PC-9 (cell line): ENCODE results near the gene MEF2C.

Experiments
- CTCF ChIP-seq: fragments of 200-600 bp; sonication (generic); conservative IDR thresholded peaks from 2 replicates; pipeline ENCODE4 v1.6.1; 2017; ENCODE audit warnings: mixed run types, antibody characterized with exemption, mild to moderate bottlenecking, moderate library complexity
- EZH2 ChIP-seq: fragments of 200-600 bp; sonication (generic); IDR thresholded peaks from 2 replicates; pipeline ENCODE4 v1.8.0; 2017; ENCODE audit warnings: antibody characterized with exemption, low read depth

DNA sequence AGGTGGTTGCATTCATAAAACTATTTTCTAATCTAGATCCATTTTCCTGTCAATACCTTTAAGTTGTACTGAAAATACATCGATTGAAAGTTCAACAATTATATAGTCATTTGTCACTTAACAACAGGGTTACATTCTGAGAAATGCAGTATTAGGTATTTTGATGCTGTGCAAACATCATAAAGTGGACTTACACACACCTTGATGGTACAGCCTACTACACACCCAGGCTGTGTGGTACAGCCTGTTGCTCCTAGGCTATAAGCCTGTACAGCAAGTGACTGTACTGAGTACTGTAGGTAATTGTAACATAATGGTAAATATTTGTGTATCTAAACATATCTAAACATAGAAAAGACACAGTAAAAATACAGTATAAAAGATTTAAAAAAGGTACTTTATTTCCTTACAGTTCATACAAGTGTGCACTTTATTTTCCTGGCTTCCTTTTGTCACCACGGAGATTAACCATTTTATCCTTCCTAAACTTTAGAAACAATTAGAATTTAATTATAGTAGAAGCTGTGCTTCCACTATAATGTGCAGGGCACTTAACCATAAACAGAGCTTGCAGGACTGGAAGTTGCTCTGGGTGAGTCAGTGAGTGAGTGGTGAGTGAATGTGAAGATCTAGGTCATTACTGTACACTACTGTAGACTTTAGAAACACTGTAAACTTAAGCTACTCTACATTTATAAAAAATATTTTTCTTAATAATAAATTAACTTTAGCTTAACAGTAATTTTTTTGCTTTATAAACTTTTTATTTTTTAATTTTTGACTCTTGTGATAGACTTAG, 42.9 kb upstream of the MEF2C start:
- TF ChIP-seq CTCF: no peak
- TF ChIP-seq EZH2: no peak
